Right lobe of liver (tissue), 6 donors: ENCODE data around the gene USH1G. TPM values are rescaled to one million over a fixed set of nuclear protein-coding genes. Genes with fewer than 3 reads are reported as not detected.
"Not testable (repeated sequence)": the region's sequence is repeated elsewhere in the genome, so short reads cannot be mapped to it uniquely, and the experiment has no call there.

Experiments used
- ATAC-seq, 4 donors: fragments of 200-7000 bp; cut with Tn5 transposase; one replicate each; pipeline ENCODE4 v1.9.1; 2020; ENCODE audit warnings: mild to moderate bottlenecking in 4 of 4, moderate library complexity in 4 of 4
- DNase-seq, 3 donors: peaks; one replicate each; pipeline ENCODE4 v3.0.0-alpha.2; 2020
- H3K27ac ChIP-seq, 3 donors: fragments of 200-600 bp; one replicate each; pipeline ENCODE4 v1.8.0; 2022
- H3K27me3 ChIP-seq, 2 donors: fragments of 200-600 bp; one replicate each; pipeline ENCODE4 v1.8.0; 2022
- H3K36me3 ChIP-seq, 4 donors: fragments of 200-600 bp; sonication (generic) in 1 of 4; one replicate each; pipeline versions ENCODE4 v1.5.1 to v1.8.0; 2017 to 2022; ENCODE audit warnings: control low read depth in 1 of 4
- H3K4me1 ChIP-seq, 4 donors: fragments of 200-600 bp; sonication (generic) in 1 of 4; one replicate each; pipeline versions ENCODE4 v1.5.1 to v1.8.0; 2017 to 2022; ENCODE audit warnings: control low read depth in 1 of 4
- H3K4me3 ChIP-seq, 3 donors: fragments of 200-600 bp; one replicate each; pipeline ENCODE4 v1.8.0; 2022
- H3K9me3 ChIP-seq, 4 donors: fragments of 200-600 bp; sonication (generic) in 1 of 4; one replicate each; pipeline versions ENCODE4 v1.5.1 to v1.8.0; 2017 to 2022; ENCODE audit warnings: control low read depth in 1 of 4
- CTCF ChIP-seq, 4 donors: fragments of 200-600 bp in 3 of 4; fragments of 450-650 bp in 1 of 4; IDR thresholded peaks; one replicate each; pipeline versions ENCODE4 v1.5.1 to v1.8.0; 2016 to 2022; ENCODE audit warnings: antibody characterized with exemption in 4 of 4, mild to moderate bottlenecking in 2 of 4
- POLR2A ChIP-seq: fragments of 450-650 bp; IDR thresholded peaks from one replicate; pipeline ENCODE4 v1.6.1; 2017; ENCODE audit warnings: antibody characterized with exemption, mild to moderate bottlenecking
- WGBS: methylation state at CpG from one replicate; pipeline ENCODE4 v1.1.6; 2018; ENCODE audit warnings: low coverage, low lambda C conversion rate; ENCODE audit not compliant: insufficient coverage; ENCODE audit errors: missing lambda C conversion rate; 5-methylcytosine and 5-hydroxymethylcytosine counted together
- intact Hi-C, 2 donors: fragments of 100-400 bp; cut with DNase I; formaldehyde crosslinking; loops; one replicate each; pipeline versions ENCODE4 v1.11.2 to v1.14.1; 2022
- total RNA-seq, 6 experiments: library from RNA; depleted of rRNA in 2 of 6; stranded (reverse); fragments of >200 nt in 2 of 6; fragmentation: NEBNext Ultra II Directional in 3 of 6; extraction: Animal tissue kit (Norgen Biotek cat#: 25700) in 3 of 6; gene quantifications; one replicate each; pipeline versions ENCODE4 v1.1.0 to v1.2.4, GENCODE V29; 2016 to 2023
- donor health status: DM: no; HTN: yes; CAD: no.
- donor health status: DM: no; HTN: no; CAD: no.
- donor health status: DM: no; HTN: no; CAD: no.
- donor health status: DM: no; HTN: yes; CAD: no.
- donor health status: DM: no; HTN: yes; CAD: no.

The USH1G gene
- total RNA-seq, 6 experiments from 2014 or later, result not detected

- Histone ChIP-seq H3K36me3 (no peaks in the 10 kb centered on the region), H3K4me3 (no peak overlapping the region), H3K4me1 (no peaks in the 10 kb centered on the region), H3K27ac (no peak overlapping the region), H3K9me3 (no peaks in the 10 kb centered on the region), H3K27me3 (no peaks in the 10 kb centered on the region)
- intact Hi-C loops, result no loop called here
- TF ChIP-seq CTCF (IDR thresholded peaks at IDR 0.05) (no peak), POLR2A (no peak)
- no peak for ATAC-seq
- WGBS, result no CpG with 5 or more reads among the region's 34 CpGs
- no peak for DNase-seq
Observed at GRCh38 chr17:74907012-74907411, 16.0 kb downstream of the USH1G start.

- intact Hi-C loops, H3K36me3 ChIP-seq, H3K4me3 ChIP-seq, H3K27ac ChIP-seq, H3K4me1 ChIP-seq, H3K27me3 ChIP-seq, H3K9me3 ChIP-seq, DNase-seq, ATAC-seq: not testable (repeated sequence)
- 67% methylated on average over 5 of the region's 6 CpGs for WGBS
Observed at GRCh38 chr17:74906214-74906793, 16.8 kb downstream of the USH1G start.

- no peaks in the 10 kb centered on the region for H3K9me3 ChIP-seq
- no peak overlapping the region for H3K27ac ChIP-seq
- ATAC-seq, result peak in 1 of 4 donors; percentile 36
- H3K4me3 ChIP-seq, result no peak overlapping the region
- TF ChIP-seq POLR2A (no peak), CTCF (IDR thresholded peaks at IDR 0.05) (no peak)
- no peaks in the 10 kb centered on the region for H3K36me3 ChIP-seq
- WGBS, result 56% methylated on average over 6 of the region's 7 CpGs
- DNase-seq, result no peak
- no peaks in the 10 kb centered on the region for H3K27me3 ChIP-seq
- intact Hi-C loops, result no loop called here
- H3K4me1 ChIP-seq, result no peaks in the 10 kb centered on the region
Observed at GRCh38 chr17:74904687-74905409, 18.2 kb downstream of the USH1G start.

- DNase-seq (no peak), ATAC-seq (peak in 1 of 4 donors; percentile 25)
- 40% methylated on average over 5 of the region's 6 CpGs for WGBS
- TF ChIP-seq CTCF (IDR thresholded peaks at IDR 0.05), result no peak
- no peak for TF ChIP-seq POLR2A
- intact Hi-C loops, result no loop called here
- H3K4me3 ChIP-seq, result no peak overlapping the region
- H3K36me3 ChIP-seq, result no peaks in the 10 kb centered on the region
- no peak overlapping the region for H3K27ac ChIP-seq
- H3K27me3 ChIP-seq, result no peaks in the 10 kb centered on the region
- H3K9me3 ChIP-seq, result no peaks in the 10 kb centered on the region
- no peaks in the 10 kb centered on the region for H3K4me1 ChIP-seq
Observed at GRCh38 chr17:74903671-74904070, 19.4 kb downstream of the USH1G start.

GRCh38 chr17:74903034-74903433, 20.0 kb downstream of the USH1G start:
- Histone ChIP-seq H3K27me3 (no peaks in the 10 kb centered on the region), H3K4me3 (no peak overlapping the region), H3K9me3 (no peaks in the 10 kb centered on the region), H3K4me1 (no peaks in the 10 kb centered on the region), H3K36me3 (no peaks in the 10 kb centered on the region), H3K27ac (no peak overlapping the region)
- intact Hi-C loops, result no loop called here
- no peak for ATAC-seq
- WGBS, result 76% methylated on average over 8 of the region's 9 CpGs
- no peak for DNase-seq
- TF ChIP-seq CTCF (IDR thresholded peaks at IDR 0.05), result no peak
- no peak for TF ChIP-seq POLR2A
